Adrenal gland (tissue), 12 donors: ENCODE results near the gene RBFOX1. TPM values are rescaled to one million over a fixed set of nuclear protein-coding genes. Genes with fewer than 3 reads are reported as not detected.

Experiments
- DNase-seq, 7 donors: peaks; one replicate each; pipeline ENCODE4 v3.0.0-alpha.2; 2019 to 2020
- H3K27ac ChIP-seq, 5 donors: fragments of 200-600 bp; sonication (generic) in 4 of 5; 1 replicate in 3 of 5; 2 replicates in 2 of 5; pipeline versions ENCODE4 v1.5.1 to v1.8.0; 2016 to 2020; ENCODE audit warnings: mild to moderate bottlenecking in 1 of 5
- H3K27me3 ChIP-seq: fragments of 200-600 bp; 2 replicates; pipeline ENCODE4 v1.8.0; 2021
- H3K36me3 ChIP-seq, 2 donors: fragments of 200-600 bp; replicated peaks in 1 of 2; 1 replicate in 1 of 2; 2 replicates in 1 of 2; pipeline versions ENCODE4 v1.5.1 to v1.8.0; 2018 to 2022
- H3K4me1 ChIP-seq, 2 donors: fragments of 200-600 bp; replicated peaks in 1 of 2; 1 replicate in 1 of 2; 2 replicates in 1 of 2; pipeline versions ENCODE4 v1.5.1 to v1.8.0; 2018 to 2021
- H3K4me3 ChIP-seq, 4 donors: fragments of 200-600 bp; sonication (generic) in 3 of 4; one replicate each; pipeline ENCODE4 v1.5.1; 2016 to 2018
- H3K9me3 ChIP-seq, 3 donors: fragments of 200-600 bp; sonication (generic) in 1 of 3; replicated peaks in 1 of 3; 1 replicate in 2 of 3; 2 replicates in 1 of 3; pipeline versions ENCODE4 v1.5.1 to v1.8.0; 2016 to 2021
- CTCF ChIP-seq, 6 experiments: fragments of 450-650 bp in 4 of 6; fragments of 200-600 bp in 2 of 6; sonication (generic) in 1 of 6; IDR thresholded peaks; 1 replicate in 5 of 6; 2 replicates in 1 of 6; pipeline versions ENCODE4 v1.5.1 to v1.8.0; 2016 to 2021; ENCODE audit warnings: antibody characterized with exemption in 6 of 6, mild to moderate bottlenecking in 2 of 6, moderate library complexity in 1 of 6
- POLR2A ChIP-seq, 2 donors: fragments of 450-650 bp; IDR thresholded peaks; one replicate each; pipeline ENCODE4 v1.6.1; 2017; ENCODE audit warnings: antibody characterized with exemption in 2 of 2, mild to moderate bottlenecking in 2 of 2, moderate library complexity in 1 of 2
- WGBS, 4 donors: extraction: QIAGEN DNeasy Blood & Tissue Kit in 2 of 4; methylation state at CpG; one replicate each; pipeline versions ENCODE4 v1.1.5 to v1.1.7; 2013 to 2017; 5-methylcytosine and 5-hydroxymethylcytosine counted together
- intact Hi-C, 2 donors: fragments of 100-400 bp; cut with DNase I; formaldehyde crosslinking; loops; one replicate each; pipeline versions ENCODE4 v1.14.1 to v1.15.0; 2022 to 2023
- polyA plus RNA-seq, 3 donors: library from polyadenylated mRNA; stranded (reverse); fragments of 200-250 nt in 2 of 3; fragments of 350-450 nt in 1 of 3; fragmentation: Illumina TruSeq in 1 of 3; extraction: RNeasy Lipid Tissue Mini Kit (QIAGEN cat#74804) in 1 of 3; gene quantifications; one replicate each; pipeline ENCODE4 v1.2.3, GENCODE V29; 2013 to 2014
- total RNA-seq, 9 donors: library from RNA; depleted of rRNA in 4 of 9; stranded (reverse); fragments of >200 nt in 4 of 9; fragments of 120-200 nt in 1 of 9; fragmentation: NEBNext Ultra II Directional in 1 of 9; extraction: Animal tissue kit (Norgen Biotek cat#: 25700) in 1 of 9; gene quantifications; one replicate each; pipeline versions ENCODE4 v1.1.0 to v1.2.4, GENCODE V29; 2013 to 2023
- donor health status: healthy with polysubstance abuse.
- donor health status: Bipolar disorder and iron deficiency.
- donor health status: DM: yes; HTN: yes; CAD: no.
- donor health status: DM: no; HTN: no; CAD: no.
- donor health status: DM: no; HTN: no; CAD: no.
- donor health status: DM: yes; HTN: yes; CAD: no.

The RBFOX1 gene
- total and polyA plus RNA-seq, 12 donors = 0.19 to 6.3 (median 0.71) TPM; not detected in 4

DNA sequence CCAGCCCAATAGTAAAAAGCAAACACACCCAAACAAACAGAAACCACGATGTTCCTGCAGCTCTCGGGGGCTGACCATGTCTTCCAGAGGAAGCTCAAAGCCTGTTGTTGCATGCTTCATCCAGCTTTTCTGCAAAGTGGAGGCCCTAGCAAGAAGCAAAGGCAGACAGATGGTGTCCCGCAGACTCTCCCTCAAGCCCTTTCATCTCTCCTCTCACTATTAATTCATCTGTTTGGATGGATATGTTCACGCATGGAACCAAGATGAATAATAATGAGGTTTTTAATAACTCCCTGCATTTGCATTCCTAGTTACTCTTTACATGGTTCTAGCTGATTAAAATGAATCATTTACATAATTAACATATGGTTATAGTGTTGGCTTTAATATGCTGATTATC lies 36.6 kb downstream of the RBFOX1 start:
- Histone ChIP-seq H3K4me1 (no peaks in the 10 kb centered on the region), H3K36me3 (no peaks in the 10 kb centered on the region), H3K9me3 (no peaks in the 10 kb centered on the region), H3K27ac (no peak overlapping the region), H3K4me3 (no peak overlapping the region), H3K27me3 (no peaks in the 10 kb centered on the region)
- TF ChIP-seq CTCF (IDR thresholded peaks at IDR 0.05) = no peak
- TF ChIP-seq POLR2A (IDR thresholded peaks at IDR 0.05) = no peak
- intact Hi-C loops = no loop called here
- WGBS, 4 donors = 49 to 73% (median 63%) methylated on average over 4 of the region's 4 CpGs
- DNase-seq = no peak

- 82 to 90% (median 88%) methylated on average over 4 of the region's 4 CpGs for WGBS, 4 donors
- TF ChIP-seq CTCF (IDR thresholded peaks at IDR 0.05) (no peak), POLR2A (IDR thresholded peaks at IDR 0.05) (no peak)
- intact Hi-C loops = no loop called here
These were observed 39.5 kb downstream of the RBFOX1 start for GRCh38 chr16:7372095-7372494.

GRCh38 chr16:7373776-7374175 lies 41.1 kb downstream of the RBFOX1 start:
- no peak for DNase-seq
- Histone ChIP-seq H3K4me1 (no peaks in the 10 kb centered on the region), H3K9me3 (no peaks in the 10 kb centered on the region), H3K27me3 (no peaks in the 10 kb centered on the region), H3K4me3 (no peak overlapping the region), H3K27ac (no peak overlapping the region), H3K36me3 (no peaks in the 10 kb centered on the region)
- WGBS, 4 donors = 72 to 76% (median 76%) methylated on average over 5 of the region's 5 CpGs
- intact Hi-C loops = no loop called here
- TF ChIP-seq CTCF (IDR thresholded peaks at IDR 0.05) = no peak
- TF ChIP-seq POLR2A (IDR thresholded peaks at IDR 0.05) = no peak

More at GRCh38 chr16:7372095-7372494, 39.5 kb downstream of the RBFOX1 start:
- no peak for DNase-seq
- H3K27ac ChIP-seq = no peak overlapping the region
- no peak overlapping the region for H3K4me3 ChIP-seq
- no peaks in the 10 kb centered on the region for H3K36me3 ChIP-seq
- no peaks in the 10 kb centered on the region for H3K27me3 ChIP-seq
- no peaks in the 10 kb centered on the region for H3K9me3 ChIP-seq
- no peaks in the 10 kb centered on the region for H3K4me1 ChIP-seq

GRCh38 chr16:7374614-7375174 lies 42.0 kb downstream of the RBFOX1 start:
- 59 to 69% (median 65%) methylated on average over 9 of the region's 9 CpGs for WGBS, 4 donors
- Histone ChIP-seq H3K4me1 (no peaks in the 10 kb centered on the region), H3K36me3 (no peaks in the 10 kb centered on the region), H3K27ac (no peak overlapping the region), H3K27me3 (no peaks in the 10 kb centered on the region), H3K9me3 (no peaks in the 10 kb centered on the region), H3K4me3 (no peak overlapping the region)
- no peak for DNase-seq
- TF ChIP-seq POLR2A (IDR thresholded peaks at IDR 0.05) (no peak), CTCF (IDR thresholded peaks at IDR 0.05) (no peak)
- intact Hi-C loops = no loop called here
